Right ventricle myocardium inferior (tissue), 1 donor: Measurements from ENCODE around the gene UBFD1. TPM values are rescaled to one million over a fixed set of nuclear protein-coding genes. Genes with fewer than 3 reads are reported as not detected.
"Not testable (repeated sequence)": the region's sequence is repeated elsewhere in the genome, so short reads cannot be mapped to it uniquely, and the experiment has no call there.

Source experiments
- ATAC-seq: fragments of 200-7000 bp; cut with Tn5 transposase; one replicate; pipeline ENCODE4 v1.9.1; 2020; ENCODE audit warnings: mild to moderate bottlenecking, moderate library complexity
- DNase-seq: peaks from one replicate; pipeline ENCODE4 v3.0.0; 2021; ENCODE audit errors: missing footprints
- intact Hi-C: fragments of 100-400 bp; cut with DNase I; formaldehyde crosslinking; loops from one replicate; pipeline ENCODE4 v1.11.0; 2022
- total RNA-seq: library from RNA; stranded (reverse); fragmentation: NEBNext Ultra II Directional; extraction: Animal tissue kit (Norgen Biotek cat#: 25700); gene quantifications from one replicate; pipeline ENCODE4 v1.2.1, GENCODE V29; 2021
- donor health status: DM: no; HTN: yes; CAD: no; lungs with severe emphysema.

UBFD1 gene
- total RNA-seq, 1 donor from 2014 or later, result 66.4 TPM

DNA sequence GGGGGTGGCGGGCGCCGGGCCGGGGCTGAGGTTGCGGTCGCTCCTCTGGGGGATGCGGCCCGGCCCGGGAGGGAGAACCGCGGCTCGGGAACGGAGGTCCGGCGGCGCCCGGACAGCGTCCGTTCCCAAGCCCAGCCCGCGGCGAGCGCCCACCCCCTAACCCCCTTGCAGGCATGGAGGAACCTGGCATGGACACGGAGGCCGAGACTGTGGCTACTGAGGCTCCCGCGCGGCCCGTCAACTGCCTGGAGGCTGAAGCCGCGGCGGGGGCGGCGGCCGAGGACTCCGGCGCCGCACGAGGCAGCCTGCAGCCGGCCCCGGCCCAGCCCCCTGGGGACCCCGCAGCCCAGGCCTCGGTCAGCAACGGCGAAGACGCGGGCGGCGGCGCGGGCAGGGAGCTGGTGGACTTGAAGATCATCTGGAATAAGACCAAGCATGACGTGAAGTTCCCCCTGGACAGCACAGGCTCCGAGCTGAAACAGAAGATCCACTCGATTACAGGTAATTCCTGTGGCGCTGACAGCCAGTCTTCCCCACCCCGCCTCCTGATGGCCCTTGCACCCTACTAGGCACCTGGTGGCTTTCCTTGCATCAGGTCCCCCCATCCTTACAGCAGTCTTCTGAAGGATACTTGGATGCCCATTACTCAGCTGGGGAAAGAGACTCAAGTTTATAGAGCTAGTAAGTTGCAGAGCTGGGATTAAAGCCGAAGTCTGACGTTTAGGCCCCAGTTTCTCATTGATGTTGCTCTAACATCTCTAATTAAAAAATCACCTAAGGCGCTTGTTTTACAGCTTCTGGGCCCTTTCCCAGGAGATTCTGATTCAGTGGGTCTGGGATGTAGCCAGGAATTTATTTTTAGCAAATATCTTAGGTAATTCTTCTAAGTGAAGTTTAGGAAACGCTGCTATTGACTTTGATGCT, 514 bp downstream of the UBFD1 start:
- intact Hi-C loops, result loop anchor here (1.0 to 2.0 kb wide), 4 partner anchors 39 to 105 kb away; partner anchors contain the start of genes COG7, DCTN5, GGA2 and NDUFAB1
- DNase-seq, result peak; percentile 75
- ATAC-seq, result peak; percentile 1

GRCh38 chr16:23561586-23561985, 4.1 kb downstream of the UBFD1 start:
- DNase-seq, result no peak
- intact Hi-C loops, result no loop called here
- no peak for ATAC-seq

- ATAC-seq (no peak), DNase-seq (no peak)
- intact Hi-C loops, result no loop called here
These were observed 5.0 kb downstream of the UBFD1 start for GRCh38 chr16:23562505-23562904.

- ATAC-seq (no peak), DNase-seq (no peak)
These were observed 5.7 kb downstream of the UBFD1 start for GRCh38 chr16:23563186-23563585.

GRCh38 chr16:23564575-23565363, 7.2 kb downstream of the UBFD1 start:
- intact Hi-C loops, result no loop called here
- ATAC-seq (peak; percentile 80), DNase-seq (peak; percentile 80)

More at GRCh38 chr16:23563186-23563585, 5.7 kb downstream of the UBFD1 start:
- intact Hi-C loops, result no loop called here

- intact Hi-C loops, result no loop called here
These were observed 9.2 kb downstream of the UBFD1 start for GRCh38 chr16:23566724-23567123.

GRCh38 chr16:23567602-23568001, 10.1 kb downstream of the UBFD1 start:
- DNase-seq, result no peak
- ATAC-seq, result no peak
- intact Hi-C loops, result no loop called here

More at GRCh38 chr16:23566724-23567123, 9.2 kb downstream of the UBFD1 start:
- no peak for ATAC-seq
- DNase-seq, result no peak

- DNase-seq, result no peak
- intact Hi-C loops, result no loop called here
- ATAC-seq, result no peak
These were observed 13.6 kb downstream of the UBFD1 start for GRCh38 chr16:23570992-23571632.

DNA sequence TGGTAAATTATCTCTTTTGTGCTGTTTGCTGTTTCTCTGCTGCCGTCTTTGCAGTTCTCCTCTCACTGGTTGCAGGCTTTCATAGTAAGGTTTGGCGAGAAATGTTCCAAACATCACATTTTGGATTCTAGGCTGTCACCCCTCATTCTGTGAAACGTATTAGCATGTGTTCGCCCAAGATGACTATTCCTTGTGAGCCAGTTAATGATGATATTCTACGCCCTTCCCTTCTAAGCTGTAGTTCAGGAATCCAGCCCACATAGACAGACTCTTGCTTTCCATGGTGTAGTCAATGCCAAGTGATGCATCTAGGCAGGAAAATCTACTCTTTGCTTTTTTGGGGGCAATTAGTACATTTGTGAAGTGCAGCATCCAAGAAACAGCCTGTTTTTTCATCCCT, 14.4 kb downstream of the UBFD1 start:
- intact Hi-C loops, result no loop called here
- ATAC-seq (no peak), DNase-seq (no peak)

DNA sequence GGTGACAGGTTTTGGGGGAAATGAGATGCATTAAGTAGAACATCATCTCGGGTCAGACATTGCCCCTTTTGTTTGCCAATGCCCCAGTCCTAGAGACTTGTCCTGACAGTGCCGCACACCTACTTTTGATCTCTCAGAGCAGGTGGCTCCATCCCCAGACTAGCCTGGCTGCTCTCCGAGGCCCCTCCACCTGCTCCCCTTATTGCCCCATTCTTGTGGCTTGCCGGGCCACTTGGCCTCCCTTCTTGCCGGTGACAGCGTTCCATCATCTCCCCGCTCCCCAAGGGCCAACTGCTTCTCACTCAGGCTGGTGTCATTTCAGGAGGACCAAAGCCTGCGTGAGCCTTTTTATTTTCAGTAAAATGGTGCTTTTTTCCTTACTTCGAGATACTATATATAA, 14.9 kb downstream of the UBFD1 start:
- DNase-seq (no peak), ATAC-seq (no peak)
- intact Hi-C loops, result no loop called here

- DNase-seq (no peak), ATAC-seq (no peak)
- intact Hi-C loops, result no loop called here
These were observed 16.3 kb downstream of the UBFD1 start for GRCh38 chr16:23573817-23574216.

GRCh38 chr16:23575834-23576233, 18.3 kb downstream of the UBFD1 start:
- intact Hi-C loops, result no loop called here
- no peak for DNase-seq
- ATAC-seq, result no peak

GRCh38 chr16:23577493-23577892, 20.0 kb downstream of the UBFD1 start:
- no peak for DNase-seq
- intact Hi-C loops, result no loop called here
- ATAC-seq, result no peak

GRCh38 chr16:23578101-23578830, 20.7 kb downstream of the UBFD1 start:
- DNase-seq (no peak), ATAC-seq (no peak)
- intact Hi-C loops, result no loop called here

- DNase-seq (no peak), ATAC-seq (no peak)
- intact Hi-C loops, result no loop called here
These were observed 21.8 kb downstream of the UBFD1 start for GRCh38 chr16:23579371-23579770.

DNA sequence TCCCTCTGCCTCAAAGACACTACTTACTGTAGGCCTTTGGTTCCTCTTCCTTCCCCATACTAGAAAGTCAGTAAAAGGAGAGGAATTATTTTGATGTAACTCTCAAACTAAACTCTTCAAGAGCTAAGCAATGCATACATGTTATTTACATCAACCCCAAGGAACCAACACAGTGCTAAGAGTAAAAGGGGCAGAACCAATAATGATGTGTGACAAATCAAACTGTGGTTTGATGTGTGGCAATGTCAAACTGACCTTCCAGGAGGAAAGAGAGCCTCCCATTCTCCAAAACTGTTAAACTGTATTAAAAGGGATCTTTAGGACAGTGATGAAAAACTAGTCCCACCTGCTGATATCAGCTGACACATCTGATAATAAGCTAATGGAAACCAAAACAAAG, 22.9 kb downstream of the UBFD1 start:
- DNase-seq, result no peak
- intact Hi-C loops, result no loop called here
- ATAC-seq, result no peak

DNA sequence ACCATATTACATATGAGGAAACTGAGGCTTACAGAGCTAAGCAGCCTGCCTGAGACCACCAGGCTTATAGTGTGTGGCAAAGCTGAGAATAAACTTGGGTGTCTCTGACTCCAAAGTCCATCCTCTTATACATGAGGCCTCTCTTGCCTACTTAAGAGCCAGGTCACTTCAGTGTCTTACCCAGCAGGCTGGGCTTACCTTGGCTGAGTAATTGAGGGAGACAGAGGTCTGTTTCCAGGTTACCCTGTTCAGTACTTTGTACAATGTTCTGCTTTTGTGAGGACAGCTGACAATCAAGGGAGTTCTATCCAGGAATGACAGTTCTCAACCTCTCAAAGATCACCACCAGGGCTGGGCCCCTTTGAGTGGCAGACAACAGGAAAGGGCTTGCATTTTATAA, 24.2 kb downstream of the UBFD1 start:
- DNase-seq (no peak), ATAC-seq (no peak)
- intact Hi-C loops, result no loop called here

- DNase-seq, result not testable (repeated sequence)
These were observed 25.7 kb downstream of the UBFD1 start for GRCh38 chr16:23583271-23583670.

More at GRCh38 chr16:23583271-23583670, 25.7 kb downstream of the UBFD1 start:
- ATAC-seq, intact Hi-C loops: not testable (repeated sequence)
